Calu3 (cell line): ENCODE measurements around the gene CRELD2. TPM values are rescaled to one million over a fixed set of nuclear protein-coding genes. Genes with fewer than 3 reads are reported as not detected.

Experiments
- BruUV-seq: library from RNA; stranded (reverse); fragments of 400-500 nt; replicated peaks from 2 replicates; lab custom pipeline; 2021; lab: Mats Ljungman, UMichigan
- CTCF ChIA-PET: fragments of 300-600 bp; sonication (Branson Sonifier 250); formaldehyde crosslinking; loops from one replicate; lab custom pipeline; 2022; ENCODE audit warnings: antibody characterized with exemption; lab: Charles Lee
- DNase-seq: peaks from one replicate; pipeline ENCODE4 v3.0.0; 2022
- H3K27ac Mint-ChIP-seq: one replicate; pipeline ENCODE4 v1.8.0; 2022; ENCODE audit warnings: mixed read lengths; ENCODE audit not compliant: unreplicated experiment
- H3K27me3 Mint-ChIP-seq: one replicate; pipeline ENCODE4 v1.8.0; 2022; ENCODE audit warnings: mixed read lengths; ENCODE audit not compliant: unreplicated experiment
- H3K36me3 Mint-ChIP-seq: one replicate; pipeline ENCODE4 v1.8.0; 2022; ENCODE audit warnings: mild to moderate bottlenecking, moderate library complexity, mixed read lengths; ENCODE audit not compliant: insufficient read depth, unreplicated experiment
- H3K4me1 Mint-ChIP-seq: one replicate; pipeline ENCODE4 v1.8.0; 2022; ENCODE audit warnings: mild to moderate bottlenecking, low read depth, mixed read lengths; ENCODE audit not compliant: unreplicated experiment
- H3K4me3 Mint-ChIP-seq: one replicate; pipeline ENCODE4 v1.8.0; 2022; ENCODE audit warnings: mild to moderate bottlenecking, low read depth, moderate library complexity, mixed read lengths; ENCODE audit not compliant: unreplicated experiment
- H3K9me3 Mint-ChIP-seq: one replicate; pipeline ENCODE4 v1.8.0; 2022; ENCODE audit warnings: low read depth, mixed read lengths; ENCODE audit not compliant: unreplicated experiment
- CTCF ChIP-seq: fragments of 200-600 bp; IDR thresholded peaks from one replicate; pipeline ENCODE4 v1.8.0; 2022; ENCODE audit warnings: antibody characterized with exemption; ENCODE audit not compliant: unreplicated experiment
- intact Hi-C: fragments of 100-400 bp; cut with micrococcal nuclease; formaldehyde crosslinking; loops from one replicate; pipeline ENCODE4 v1.10.0; 2022; ENCODE audit not compliant: unreplicated experiment
- total RNA-seq: library from RNA; stranded (reverse); gene quantifications from 2 replicates; pipeline ENCODE4 v1.2.3, GENCODE V29; 2022

Gene CRELD2
- total RNA-seq, 1 experiment from 2014 or later, result 64.6 TPM

- peaks cover 72% of the 10 kb centered on the region for H3K36me3 Mint-ChIP-seq
- peak overlapping the region; percentile 70 for H3K27ac Mint-ChIP-seq
- no peak for TF ChIP-seq CTCF
- DNase-seq, result no peak
- no peak overlapping the region for H3K4me3 Mint-ChIP-seq
- H3K4me1 Mint-ChIP-seq, result no peaks in the 10 kb centered on the region
- CTCF ChIA-PET, result interaction anchor here (0.6 kb wide), 1 partner anchor 8 kb away, joined by 5 read pairs; no protein-coding TSS in a partner anchor
- BruUV-seq, result no TSS peak
- no peaks in the 10 kb centered on the region for H3K9me3 Mint-ChIP-seq
- H3K27me3 Mint-ChIP-seq, result no peaks in the 10 kb centered on the region
- intact Hi-C loops, result no loop called here
These were observed 17.8 kb upstream of the CRELD2 start for GRCh38 chr22:49900441-49901230.

- peak overlapping the region; percentile 70 for H3K27ac Mint-ChIP-seq
- H3K9me3 Mint-ChIP-seq, result no peaks in the 10 kb centered on the region
- H3K36me3 Mint-ChIP-seq, result peaks cover 76% of the 10 kb centered on the region
- no peaks in the 10 kb centered on the region for H3K4me1 Mint-ChIP-seq
- H3K4me3 Mint-ChIP-seq, result no peak overlapping the region
- CTCF ChIA-PET, result no interaction called here
- no peak for DNase-seq
- intact Hi-C loops, result no loop called here
- no peaks in the 10 kb centered on the region for H3K27me3 Mint-ChIP-seq
- no peak for TF ChIP-seq CTCF
- no TSS peak for BruUV-seq
These were observed 17.0 kb upstream of the CRELD2 start for GRCh38 chr22:49901457-49901856.

- CTCF ChIA-PET, result no interaction called here
- no peak overlapping the region for H3K4me3 Mint-ChIP-seq
- no TSS peak for BruUV-seq
- no peaks in the 10 kb centered on the region for H3K4me1 Mint-ChIP-seq
- no peak overlapping the region for H3K27ac Mint-ChIP-seq
- peaks cover 80% of the 10 kb centered on the region for H3K36me3 Mint-ChIP-seq
- DNase-seq, result no peak
- intact Hi-C loops, result no loop called here
- H3K27me3 Mint-ChIP-seq, result no peaks in the 10 kb centered on the region
- TF ChIP-seq CTCF, result no peak
- H3K9me3 Mint-ChIP-seq, result no peaks in the 10 kb centered on the region
These were observed 15.0 kb upstream of the CRELD2 start for GRCh38 chr22:49903322-49904039.

GRCh38 chr22:49904040-49904369, 14.4 kb upstream of the CRELD2 start:
- BruUV-seq, result no TSS peak
- Mint-ChIP-seq H3K27ac (no peak overlapping the region), H3K27me3 (no peaks in the 10 kb centered on the region), H3K9me3 (no peaks in the 10 kb centered on the region), H3K4me3 (no peak overlapping the region), H3K4me1 (no peaks in the 10 kb centered on the region), H3K36me3 (peaks cover 80% of the 10 kb centered on the region)
- intact Hi-C loops, result no loop called here
- TF ChIP-seq CTCF, result no peak
- CTCF ChIA-PET, result no interaction called here
- no peak for DNase-seq
